ENCODE data around the gene CRB1.

Gene CRB1

GRCh38 chr1:197465528-197466327 is 197.7 kb downstream of the CRB1 start:
- Histone ChIP-seq H2AFZ (ENCODE audit: low read depth, low read length) (no peak overlapping the region), H3K9me3 (ENCODE audit: insufficient read depth, low read length, severe bottlenecking) (no peaks in the 10 kb centered on the region), H4K20me1 (ENCODE audit: insufficient read depth, low read length) (no peaks in the 10 kb centered on the region), H3K4me2 (ENCODE audit: insufficient read depth, low read length) (no peak overlapping the region), H3K4me3 (ENCODE audit: low read depth in 1 of 2, low read length in 2 of 2) (no peak overlapping the region), H3K9ac (ENCODE audit: low read depth, low read length) (no peak overlapping the region), H3K36me3 (ENCODE audit: insufficient read depth, low read length) (no peaks in the 10 kb centered on the region), H3K27me3 (ENCODE audit: insufficient read depth, low read length, poor library complexity) (no peaks in the 10 kb centered on the region), H3K79me2 (ENCODE audit: insufficient read depth, low read length) (no peaks in the 10 kb centered on the region), H3K27ac (ENCODE audit: low read length) (no peak overlapping the region), H3K4me1 (ENCODE audit: insufficient read depth, low read length) (no peaks in the 10 kb centered on the region)
- no peak for ATAC-seq (ENCODE audit: insufficient read depth, low read depth)
- DNase-seq = no peak
- TF ChIP-seq, protein P1, sequence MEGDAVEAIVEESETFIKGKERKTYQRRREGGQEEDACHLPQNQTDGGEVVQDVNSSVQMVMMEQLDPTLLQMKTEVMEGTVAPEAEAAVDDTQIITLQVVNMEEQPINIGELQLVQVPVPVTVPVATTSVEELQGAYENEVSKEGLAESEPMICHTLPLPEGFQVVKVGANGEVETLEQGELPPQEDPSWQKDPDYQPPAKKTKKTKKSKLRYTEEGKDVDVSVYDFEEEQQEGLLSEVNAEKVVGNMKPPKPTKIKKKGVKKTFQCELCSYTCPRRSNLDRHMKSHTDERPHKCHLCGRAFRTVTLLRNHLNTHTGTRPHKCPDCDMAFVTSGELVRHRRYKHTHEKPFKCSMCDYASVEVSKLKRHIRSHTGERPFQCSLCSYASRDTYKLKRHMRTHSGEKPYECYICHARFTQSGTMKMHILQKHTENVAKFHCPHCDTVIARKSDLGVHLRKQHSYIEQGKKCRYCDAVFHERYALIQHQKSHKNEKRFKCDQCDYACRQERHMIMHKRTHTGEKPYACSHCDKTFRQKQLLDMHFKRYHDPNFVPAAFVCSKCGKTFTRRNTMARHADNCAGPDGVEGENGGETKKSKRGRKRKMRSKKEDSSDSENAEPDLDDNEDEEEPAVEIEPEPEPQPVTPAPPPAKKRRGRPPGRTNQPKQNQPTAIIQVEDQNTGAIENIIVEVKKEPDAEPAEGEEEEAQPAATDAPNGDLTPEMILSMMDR (IDR thresholded peaks at IDR 0.05; ENCODE audit: borderline replicate concordance, extremely low read depth, low read length, poor library complexity, severe bottlenecking) = no peak

GRCh38 chr1:197466813-197467212 is 198.8 kb downstream of the CRB1 start:
- H2AFZ ChIP-seq (ENCODE audit: low read depth, low read length) = no peak overlapping the region
- H3K9me3 ChIP-seq (ENCODE audit: insufficient read depth, low read length, severe bottlenecking) = no peaks in the 10 kb centered on the region
- no peaks in the 10 kb centered on the region for H4K20me1 ChIP-seq (ENCODE audit: insufficient read depth, low read length)
- no peaks in the 10 kb centered on the region for H3K79me2 ChIP-seq (ENCODE audit: insufficient read depth, low read length)
- no peak for ATAC-seq (ENCODE audit: insufficient read depth, low read depth)
- no peak overlapping the region for H3K4me3 ChIP-seq (ENCODE audit: low read depth in 1 of 2, low read length in 2 of 2)
- no peak overlapping the region for H3K4me2 ChIP-seq (ENCODE audit: insufficient read depth, low read length)
- no peak for DNase-seq
- H3K27me3 ChIP-seq (ENCODE audit: insufficient read depth, low read length, poor library complexity) = no peaks in the 10 kb centered on the region
- H3K36me3 ChIP-seq (ENCODE audit: insufficient read depth, low read length) = no peaks in the 10 kb centered on the region
- H3K9ac ChIP-seq (ENCODE audit: low read depth, low read length) = no peak overlapping the region
- no peak overlapping the region for H3K27ac ChIP-seq (ENCODE audit: low read length)
- H3K4me1 ChIP-seq (ENCODE audit: insufficient read depth, low read length) = no peaks in the 10 kb centered on the region
- TF ChIP-seq, protein P1 (IDR thresholded peaks at IDR 0.05; ENCODE audit: borderline replicate concordance, extremely low read depth, low read length, poor library complexity, severe bottlenecking) = no peak
- TF ChIP-seq EZH2 (IDR thresholded peaks at IDR 0.05; ENCODE audit: borderline replicate concordance, low read depth, low read length, severe bottlenecking) = no peak

DNA sequence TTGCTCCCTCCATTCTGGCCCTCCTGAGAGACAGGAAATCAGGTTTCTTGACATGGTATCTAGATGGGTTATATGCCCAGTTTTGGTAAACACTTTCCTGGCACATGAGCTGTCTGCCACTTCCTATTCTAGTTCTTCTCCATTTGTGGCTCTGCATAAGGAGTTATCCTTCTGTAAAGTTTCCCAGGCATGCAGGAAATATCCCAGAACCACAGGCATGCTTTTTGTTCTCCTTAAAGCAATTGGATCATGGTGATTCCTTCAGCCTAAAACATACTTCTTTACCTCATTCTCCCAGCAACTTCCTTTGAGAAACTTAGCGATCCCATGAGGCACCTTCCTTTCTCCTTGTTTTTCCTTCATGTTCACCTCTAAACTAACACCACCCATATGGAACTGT is 199.8 kb downstream of the CRB1 start:
- no peaks in the 10 kb centered on the region for H4K20me1 ChIP-seq (ENCODE audit: insufficient read depth, low read length)
- DNase-seq = no peak
- no peak for ATAC-seq (ENCODE audit: insufficient read depth, low read depth)
- no peak overlapping the region for H3K4me3 ChIP-seq (ENCODE audit: low read depth in 1 of 2, low read length in 2 of 2)
- no peaks in the 10 kb centered on the region for H3K36me3 ChIP-seq (ENCODE audit: insufficient read depth, low read length)
- H3K4me2 ChIP-seq (ENCODE audit: insufficient read depth, low read length) = no peak overlapping the region
- no peaks in the 10 kb centered on the region for H3K79me2 ChIP-seq (ENCODE audit: insufficient read depth, low read length)
- no peaks in the 10 kb centered on the region for H3K4me1 ChIP-seq (ENCODE audit: insufficient read depth, low read length)
- TF ChIP-seq EZH2 (IDR thresholded peaks at IDR 0.05; ENCODE audit: borderline replicate concordance, low read depth, low read length, severe bottlenecking) = no peak
- TF ChIP-seq, protein P1 (IDR thresholded peaks at IDR 0.05; ENCODE audit: borderline replicate concordance, extremely low read depth, low read length, poor library complexity, severe bottlenecking) = no peak
- H3K9me3 ChIP-seq (ENCODE audit: insufficient read depth, low read length, severe bottlenecking) = no peaks in the 10 kb centered on the region
- H3K9ac ChIP-seq (ENCODE audit: low read depth, low read length) = no peak overlapping the region
- no peak overlapping the region for H2AFZ ChIP-seq (ENCODE audit: low read depth, low read length)
- H3K27ac ChIP-seq (ENCODE audit: low read length) = no peak overlapping the region
- H3K27me3 ChIP-seq (ENCODE audit: insufficient read depth, low read length, poor library complexity) = no peaks in the 10 kb centered on the region
